Endometrial microvascular endothelial cells (primary cell): ENCODE measurements around the gene PRDM5. TPM values are rescaled to one million over a fixed set of nuclear protein-coding genes. Genes with fewer than 3 reads are reported as not detected.

Experiments used
- in situ Hi-C: cut with HindIII; loops from 2 replicates; pipeline ENCODE4 v1.10.0; 2017; ENCODE audit warnings: low sequenced_read_pairs, low pct_unique_long_range_greater_than_20kb; ENCODE audit errors: inconsistent ontology term
- total RNA-seq: library from RNA; depleted of rRNA; stranded (reverse); fragments of >200 nt; gene quantifications from one replicate; pipeline ENCODE4 v1.2.3, GENCODE V29; 2015; ENCODE audit errors: inconsistent ontology term

PRDM5 gene
- total RNA-seq, 1 donor from 2014 or later, result 5.9 TPM

- in situ Hi-C loops, result no loop called here
Observed at GRCh38 chr4:120918092-120918491, 4.4 kb downstream of the PRDM5 start.

DNA sequence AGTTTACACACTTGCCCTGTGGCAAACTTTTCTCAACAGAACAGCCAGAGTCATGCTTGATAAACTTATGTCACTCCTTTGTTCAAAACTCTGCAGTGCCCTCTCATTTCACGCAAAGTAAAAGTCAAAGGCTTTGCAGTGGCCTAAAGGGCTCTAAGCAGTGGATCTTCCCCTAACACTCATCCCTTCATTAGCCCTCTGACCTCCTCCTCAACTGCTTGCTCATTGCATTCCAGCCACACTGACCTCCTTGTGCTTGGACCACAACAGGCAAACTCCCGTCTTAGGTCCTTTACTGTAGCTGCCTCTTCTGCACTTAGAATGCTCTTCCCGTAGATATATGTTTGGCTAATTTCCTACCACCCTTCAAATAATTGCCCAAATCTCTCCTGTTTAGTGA is 5.6 kb downstream of the PRDM5 start:
- in situ Hi-C loops, result no loop called here

DNA sequence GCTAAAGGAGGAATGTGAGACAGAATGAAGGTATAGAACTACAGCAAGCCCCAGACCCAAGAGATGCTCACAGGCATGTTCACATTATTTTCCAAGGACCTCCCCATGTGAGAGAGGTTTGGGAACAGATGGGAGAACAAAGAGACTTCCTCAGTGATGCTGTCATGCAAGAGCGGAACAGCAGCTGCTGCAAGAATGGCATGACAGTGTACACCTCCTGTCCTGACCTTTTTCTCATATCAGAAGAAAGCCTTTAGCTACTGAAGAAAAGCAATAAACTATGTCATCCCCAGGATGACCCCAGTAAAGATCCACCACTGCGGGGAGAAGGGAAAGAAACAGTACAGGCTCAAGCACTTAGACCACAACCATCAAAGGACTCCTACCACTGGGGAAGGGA is 7.2 kb downstream of the PRDM5 start:
- in situ Hi-C loops, result no loop called here

DNA sequence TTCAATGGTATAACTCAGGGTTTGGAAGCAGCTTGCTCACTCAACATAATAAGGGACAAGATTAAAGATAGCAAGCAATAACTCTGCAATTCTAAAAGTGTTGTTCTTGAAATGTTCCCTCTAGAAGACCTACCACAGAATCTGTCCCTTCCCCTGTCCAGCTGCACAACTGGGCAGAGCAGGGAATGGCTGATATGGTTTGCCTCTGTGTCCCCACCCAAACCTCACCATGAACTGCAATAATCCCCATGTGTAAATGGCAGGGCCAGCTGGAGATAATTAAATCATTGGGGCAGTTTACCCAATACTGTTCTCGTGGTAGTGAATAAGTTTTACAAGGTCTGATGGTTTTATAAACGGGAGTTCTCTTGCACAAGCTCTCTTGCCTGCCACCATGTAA is 19.1 kb downstream of the PRDM5 start:
- in situ Hi-C loops, result no loop called here

DNA sequence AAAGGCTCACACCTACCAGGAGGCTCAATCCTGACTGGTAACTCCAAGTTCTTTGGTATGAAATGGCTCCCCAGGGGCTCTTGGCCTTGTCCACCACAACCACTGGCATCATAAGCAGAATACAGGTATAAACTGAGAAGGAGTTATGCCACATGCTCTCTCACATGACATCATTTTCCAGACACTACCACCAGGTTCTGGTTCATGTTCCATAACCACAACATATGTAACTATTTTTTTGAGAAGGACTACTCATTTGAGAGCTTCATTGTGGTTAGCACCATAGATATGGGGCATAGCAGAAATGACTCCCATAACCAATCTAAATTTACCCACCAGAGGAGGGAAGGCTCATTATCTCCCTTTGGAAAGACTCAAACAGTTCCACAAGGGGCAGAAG is 19.6 kb downstream of the PRDM5 start:
- in situ Hi-C loops, result no loop called here

DNA sequence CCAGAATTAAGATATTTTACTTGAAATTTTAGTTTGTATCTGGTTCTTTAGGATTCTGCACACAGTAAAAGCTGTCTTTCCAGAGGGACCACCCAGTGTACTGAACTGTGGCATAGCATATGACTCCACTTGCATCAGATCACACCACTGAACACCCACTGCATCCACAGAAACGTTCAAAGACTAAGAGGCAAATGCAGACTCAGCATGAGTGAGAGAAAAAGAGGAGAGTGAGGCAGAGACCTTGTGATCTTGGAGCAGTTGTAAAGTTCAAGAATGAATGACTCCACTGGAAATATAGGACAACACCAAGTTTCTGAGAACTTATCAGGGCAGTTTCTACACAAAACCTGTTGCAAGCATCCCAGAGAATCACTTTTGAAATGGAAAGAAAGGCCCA is 20.8 kb downstream of the PRDM5 start:
- in situ Hi-C loops, result no loop called here

DNA sequence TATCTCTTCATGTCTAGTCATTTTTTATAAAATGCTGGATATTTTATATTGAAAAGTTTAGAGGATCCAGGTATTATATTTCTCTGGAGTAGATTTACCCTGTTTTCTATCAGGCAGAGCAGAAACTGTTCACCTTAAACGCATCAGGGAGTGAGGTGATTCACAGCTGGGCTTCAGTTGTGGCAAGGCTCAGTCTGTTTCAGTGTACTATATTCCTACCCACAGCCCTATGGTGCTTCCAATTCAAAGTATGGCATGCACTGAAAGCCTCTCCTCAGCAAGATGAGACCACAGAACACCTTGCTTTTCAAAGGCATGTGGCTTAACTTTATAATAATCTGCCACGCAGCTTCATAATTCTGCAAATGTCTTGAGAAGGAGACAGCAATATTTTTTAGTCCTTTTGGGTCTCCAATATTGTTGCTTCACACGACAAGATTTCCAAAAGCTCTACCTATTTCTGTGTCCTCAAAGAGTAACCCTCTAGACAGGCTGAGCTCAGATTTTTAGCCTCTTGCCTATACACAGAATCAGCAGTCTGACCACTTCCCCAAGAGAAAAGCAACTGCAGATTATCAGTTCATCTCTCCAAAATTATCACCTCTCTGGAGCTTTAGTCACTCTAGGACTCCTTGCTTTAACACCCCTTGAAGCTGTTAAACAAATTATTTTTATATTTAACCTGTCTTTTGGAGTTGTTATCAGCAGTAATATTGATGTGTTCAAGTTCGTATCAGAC is 24.4 kb downstream of the PRDM5 start:
- in situ Hi-C loops, result no loop called here

- in situ Hi-C loops, result no loop called here
Observed at GRCh38 chr4:120895554-120895953, 27.0 kb downstream of the PRDM5 start.

GRCh38 chr4:120893314-120893713 is 29.2 kb downstream of the PRDM5 start:
- in situ Hi-C loops, result no loop called here

DNA sequence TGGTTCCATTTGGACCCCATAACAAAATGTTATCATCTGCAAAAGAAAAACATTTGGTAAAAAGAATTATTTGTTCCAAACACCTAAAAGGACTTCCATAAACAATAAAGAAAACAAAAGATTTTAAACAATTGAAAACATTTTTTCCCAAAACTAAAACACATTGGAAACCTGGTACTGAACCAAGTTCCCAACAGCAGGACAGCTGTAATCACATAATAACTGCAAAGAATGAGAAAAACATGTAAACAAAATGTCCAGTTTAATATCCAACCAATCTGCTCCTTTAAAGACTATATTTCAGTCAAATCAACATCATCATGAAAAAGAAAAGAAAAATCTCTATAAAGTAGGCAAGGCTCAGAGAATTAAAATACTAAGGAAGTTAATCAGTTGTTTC is 36.3 kb downstream of the PRDM5 start:
- in situ Hi-C loops, result no loop called here

GRCh38 chr4:120881846-120882245 is 40.7 kb downstream of the PRDM5 start:
- in situ Hi-C loops, result no loop called here

GRCh38 chr4:120881351-120881750 is 41.2 kb downstream of the PRDM5 start:
- in situ Hi-C loops, result no loop called here

- in situ Hi-C loops, result no loop called here
Observed at GRCh38 chr4:120877021-120877420, 45.5 kb downstream of the PRDM5 start.

GRCh38 chr4:120874792-120875774 is 47.4 kb downstream of the PRDM5 start:
- in situ Hi-C loops, result no loop called here

DNA sequence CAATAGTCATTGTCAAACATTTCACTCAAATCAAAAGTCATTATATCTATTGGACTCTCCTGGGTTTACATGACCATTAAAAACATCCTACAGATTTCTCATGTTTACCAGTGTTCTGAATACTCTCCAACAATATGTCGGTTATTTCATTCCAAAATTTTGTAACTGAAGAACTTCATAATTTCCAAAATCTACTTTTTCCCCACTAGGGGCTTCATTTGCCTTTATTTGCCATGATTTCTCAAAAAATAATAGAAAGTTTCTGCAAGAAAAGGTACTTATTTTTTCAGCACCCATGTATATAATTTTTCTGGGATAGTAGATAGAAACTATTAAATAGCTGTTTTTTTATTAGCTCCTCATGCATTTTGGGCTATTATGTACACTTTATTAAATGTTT is 49.0 kb downstream of the PRDM5 start:
- in situ Hi-C loops, result no loop called here

DNA sequence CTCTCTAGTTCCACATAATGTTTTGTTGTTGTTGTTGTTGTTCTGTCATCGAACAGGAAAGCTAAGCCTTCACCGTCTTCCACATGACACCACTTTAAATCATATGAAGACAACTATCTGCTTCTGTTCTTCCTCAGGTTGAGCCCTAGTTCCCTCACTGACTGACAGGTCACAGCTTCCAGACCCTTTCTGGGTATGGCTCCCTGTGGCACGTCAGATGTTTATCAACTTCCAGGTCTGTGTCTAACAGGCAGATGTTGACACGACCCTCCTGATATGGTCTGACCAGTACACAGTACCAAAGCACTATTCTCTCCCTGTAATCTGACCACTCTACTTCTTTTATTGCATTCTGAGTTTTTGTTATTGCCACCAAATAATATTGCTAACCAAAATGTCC is 51.4 kb downstream of the PRDM5 start:
- in situ Hi-C loops, result no loop called here

GRCh38 chr4:120870279-120870673 is 52.2 kb downstream of the PRDM5 start:
- in situ Hi-C loops, result no loop called here

DNA sequence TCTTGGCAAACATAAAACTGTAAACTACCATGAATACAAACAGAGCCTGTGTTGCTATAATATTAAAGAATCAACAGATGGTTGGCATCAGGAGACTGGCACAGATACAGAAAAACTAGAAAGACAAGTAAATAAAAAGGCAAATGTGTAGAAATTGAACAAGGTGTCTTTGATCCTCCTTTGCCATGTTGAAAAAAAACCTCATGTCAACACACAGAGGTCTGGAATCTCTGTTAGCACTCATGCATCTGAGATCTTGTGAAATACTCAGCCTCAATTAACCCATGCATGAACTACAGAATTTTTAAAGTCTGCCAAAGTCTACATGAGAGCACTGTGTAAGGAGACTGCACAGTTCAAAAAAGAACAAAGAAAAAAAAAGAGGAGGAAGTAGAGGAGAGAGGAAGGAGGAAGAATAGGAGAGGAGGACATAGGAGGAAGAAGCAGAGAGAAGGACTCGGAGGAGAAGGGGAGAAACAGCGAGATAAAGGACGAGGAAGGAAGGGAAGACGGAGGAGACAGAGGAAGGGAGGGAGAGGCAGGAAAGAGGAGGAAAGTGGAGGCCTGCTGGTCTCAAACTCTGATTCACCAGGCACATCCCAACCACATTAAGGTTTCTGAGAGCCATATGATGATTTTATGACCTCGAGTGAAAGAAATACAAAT is 52.8 kb downstream of the PRDM5 start:
- in situ Hi-C loops, result no loop called here

- in situ Hi-C loops, result no loop called here
Observed at GRCh38 chr4:120867506-120867905, 55.0 kb downstream of the PRDM5 start.

DNA sequence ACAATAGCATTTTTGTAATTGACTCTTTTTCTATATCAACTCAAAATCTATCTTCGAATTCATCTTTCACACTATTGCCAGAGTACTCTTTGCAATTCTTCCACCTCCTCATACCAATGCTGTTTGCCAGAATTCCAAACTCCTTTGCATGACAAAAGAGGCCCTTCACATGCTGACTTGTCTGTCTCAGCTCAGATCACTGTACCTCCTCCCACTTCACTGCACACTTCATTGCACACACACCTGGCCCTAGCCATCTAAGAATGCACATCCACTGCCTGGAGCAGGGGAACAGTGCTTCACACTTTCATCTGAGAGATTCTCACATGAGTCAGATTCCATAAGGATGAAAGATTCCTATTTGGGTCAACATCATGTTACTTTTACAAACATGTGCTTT is 56.5 kb downstream of the PRDM5 start:
- in situ Hi-C loops, result no loop called here
